GM10266 (cell line): Measurements from ENCODE around the gene C2CD3.
A peak's percentile ranks its signal among the peaks of the same experiment; 100 is the strongest.
"Not testable (repeated sequence)": the region's sequence is repeated elsewhere in the genome, so short reads cannot be mapped to it uniquely, and the experiment has no call there.

Experiments used
- DNase-seq: peaks from one replicate; pipeline ENCODE4 v3.0.0; 2012; ENCODE audit errors: extremely low spot score
- CTCF ChIP-seq: IDR thresholded peaks from 2 replicates; pipeline ENCODE4 v1.5.1; 2012; ENCODE audit warnings: mild to moderate bottlenecking, low read depth; ENCODE audit not compliant: control insufficient read depth, insufficient read depth; ENCODE audit errors: missing control alignments

C2CD3 gene

GRCh38 chr11:73990730-73991129 is 180.1 kb downstream of the C2CD3 start:
- no peak for DNase-seq
- TF ChIP-seq CTCF: no peak

GRCh38 chr11:73989156-73989555 is 181.6 kb downstream of the C2CD3 start:
- no peak for DNase-seq

DNA sequence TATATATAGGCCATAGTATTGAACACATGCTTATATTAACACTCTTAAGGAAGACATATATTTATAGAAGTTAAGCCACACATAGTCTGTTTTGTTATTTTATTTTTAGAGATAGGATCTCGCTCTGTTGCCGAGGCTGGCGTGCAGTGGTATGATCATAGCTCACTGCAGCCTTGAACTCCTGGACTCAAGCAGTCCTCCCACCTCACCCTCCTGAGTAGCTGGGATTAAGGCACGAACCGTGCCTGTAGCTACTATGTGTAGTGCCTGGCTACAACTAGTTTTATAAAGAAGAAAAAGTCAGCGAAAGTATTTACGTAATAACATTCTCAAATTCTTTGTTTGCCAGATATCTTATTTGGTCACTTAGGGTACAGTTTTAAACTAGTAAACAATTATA is 182.6 kb downstream of the C2CD3 start:
- TF ChIP-seq CTCF: no peak
- no peak for DNase-seq

More at GRCh38 chr11:73989156-73989555, 181.6 kb downstream of the C2CD3 start:
- TF ChIP-seq CTCF: peak; percentile 13

GRCh38 chr11:73985661-73986060 is 185.1 kb downstream of the C2CD3 start:
- DNase-seq: not testable (repeated sequence)

DNA sequence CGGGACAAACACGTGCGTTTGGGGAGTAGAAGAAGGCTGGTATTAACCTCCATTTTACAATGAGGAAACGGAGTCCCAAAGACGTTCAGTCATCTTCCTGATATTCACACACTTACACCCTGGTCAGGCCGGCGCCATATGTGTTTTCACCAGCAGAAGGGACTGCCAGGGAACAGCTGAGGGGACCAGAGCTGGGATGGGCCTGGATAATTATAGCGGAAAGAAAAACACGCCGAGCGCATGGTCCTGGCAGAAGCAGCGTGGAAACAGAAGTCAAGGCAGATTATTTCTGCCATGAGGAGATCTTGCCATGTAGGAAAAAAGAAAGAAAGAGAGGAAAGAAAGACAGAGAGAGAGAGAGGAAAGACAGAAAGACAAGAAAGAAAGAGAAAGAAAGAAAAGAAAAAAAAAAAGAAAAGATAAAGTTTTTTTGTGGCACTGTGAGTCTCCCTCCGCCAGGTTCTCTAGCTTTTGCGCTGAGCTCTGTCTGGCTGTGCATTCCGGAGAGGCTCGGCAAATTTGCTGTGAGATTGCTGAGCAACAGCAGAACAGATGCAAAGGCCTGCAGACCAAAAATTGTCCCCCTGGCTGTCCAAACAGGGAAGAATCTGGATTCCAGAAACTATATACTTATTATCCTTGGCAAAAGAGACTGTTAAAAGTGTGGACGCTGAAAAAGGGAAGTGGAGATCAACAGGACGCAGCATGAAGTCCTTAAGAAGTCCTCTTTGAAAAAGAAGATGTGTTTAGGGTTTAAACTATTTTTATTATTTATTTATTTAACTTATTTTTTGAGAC is 186.9 kb downstream of the C2CD3 start:
- no peak for TF ChIP-seq CTCF
- no peak for DNase-seq

GRCh38 chr11:73982990-73983740 is 187.6 kb downstream of the C2CD3 start:
- TF ChIP-seq CTCF: no peak
- DNase-seq: peak; percentile 97

DNA sequence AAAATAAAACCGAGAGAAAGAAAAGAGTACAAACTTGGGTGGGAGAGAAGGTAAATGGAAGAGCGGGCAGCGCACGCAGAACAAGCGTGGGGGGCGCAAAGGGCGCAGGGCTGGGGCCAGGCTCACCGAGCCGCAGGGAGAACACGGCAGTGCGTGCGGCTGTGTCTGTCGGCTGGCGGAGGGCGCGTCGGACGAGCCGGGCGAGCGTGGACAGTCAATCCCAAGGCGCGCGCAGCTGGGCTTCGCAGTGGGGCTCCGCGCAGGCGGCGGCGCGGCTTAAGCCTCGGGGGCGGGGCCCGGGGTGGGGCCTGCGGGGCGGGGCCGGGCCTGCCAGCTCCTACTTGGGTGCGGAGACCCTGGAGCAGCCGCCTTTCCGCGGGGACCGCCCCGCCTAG is 188.2 kb downstream of the C2CD3 start, which contains the start of gene UCP2:
TSS of gene UCP2 (minus strand) at position 249 of the 395 bp plus-strand sequence. CDS start 4,465 bp downstream, outside the sequence.
- TF ChIP-seq CTCF: no peak
- peak; percentile 80 for DNase-seq
